MV-4-11 (cell line): ENCODE results near the gene FBXL19.

Experiments used
- DNase-seq: peaks from one replicate; lab custom pipeline; 2025; lab: John Stamatoyannopoulos, UW

FBXL19 gene

DNA sequence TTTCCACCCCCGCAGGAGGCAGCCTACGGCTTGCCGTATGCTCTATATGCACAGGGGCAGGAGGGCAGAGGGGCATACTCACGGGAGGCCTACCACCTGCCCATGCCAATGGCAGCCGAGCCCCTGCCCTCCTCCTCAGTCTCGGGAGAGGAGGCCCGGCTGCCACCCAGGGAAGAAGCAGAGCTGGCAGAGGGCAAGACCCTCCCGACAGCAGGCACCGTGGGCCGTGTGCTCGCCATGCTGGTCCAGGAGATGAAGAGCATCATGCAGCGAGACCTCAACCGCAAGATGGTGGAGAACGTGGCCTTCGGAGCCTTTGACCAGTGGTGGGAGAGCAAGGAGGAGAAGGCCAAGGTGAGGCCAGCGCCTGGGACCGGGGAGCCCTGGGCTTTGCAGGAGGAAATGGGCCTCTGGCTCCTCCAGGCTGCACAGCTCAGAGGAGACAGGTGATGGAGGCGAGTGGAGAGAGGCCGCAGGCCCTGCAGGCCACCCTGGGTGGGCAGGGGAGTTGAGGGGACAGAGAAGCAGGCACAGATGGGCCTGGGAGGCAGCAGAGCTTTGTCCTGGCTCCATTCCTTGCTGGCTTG lies 42.8 kb downstream of the FBXL19 start:
- no peak for DNase-seq

DNA sequence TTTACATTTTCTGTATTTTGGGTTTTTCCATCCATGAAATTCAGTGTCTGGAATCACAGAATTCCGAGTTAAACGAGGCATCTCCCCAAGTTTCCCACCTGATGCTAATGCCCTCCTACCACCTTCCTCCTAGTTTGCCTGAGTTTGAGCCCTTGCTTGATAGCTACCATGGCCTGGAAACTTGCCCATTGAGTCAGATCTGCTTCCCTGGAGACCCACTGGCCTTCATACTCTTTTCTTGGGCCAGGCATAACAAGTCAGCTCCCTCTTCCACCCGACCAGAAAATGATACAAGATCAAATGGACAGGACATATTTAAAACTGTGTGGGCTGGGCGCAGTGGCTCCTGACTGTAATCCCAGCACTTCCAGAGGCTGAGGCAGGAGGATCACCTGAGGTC lies 44.4 kb downstream of the FBXL19 start:
- DNase-seq = no peak

DNA sequence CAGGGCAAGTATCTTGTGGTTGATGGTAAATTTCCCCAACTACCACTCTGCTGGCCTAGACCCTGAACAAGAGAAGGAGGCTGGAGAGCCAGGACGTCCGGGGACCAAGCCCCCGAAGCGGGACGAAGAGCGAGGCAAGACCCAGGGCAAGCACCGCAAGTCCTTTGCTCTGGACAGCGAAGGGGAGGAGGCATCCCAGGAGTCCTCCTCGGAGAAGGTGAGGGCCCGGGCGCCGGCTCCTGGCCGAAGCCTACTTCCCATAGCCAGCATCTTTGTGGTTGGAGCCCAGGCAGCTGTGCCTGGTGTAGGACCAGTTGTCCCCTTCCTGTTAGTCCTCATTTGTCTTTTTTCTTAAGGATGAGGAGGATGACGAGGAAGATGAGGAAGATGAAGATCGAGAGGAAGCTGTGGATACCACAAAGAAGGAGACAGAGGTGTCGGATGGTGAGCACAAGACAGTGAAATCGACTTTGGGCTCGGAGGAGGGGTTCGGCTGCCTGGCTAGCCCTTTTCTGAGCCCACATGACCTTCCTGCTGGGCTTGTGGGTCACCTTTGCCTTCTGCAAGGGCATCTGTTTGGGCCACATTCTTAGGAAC lies 46.0 kb downstream of the FBXL19 start:
- DNase-seq = no peak

DNA sequence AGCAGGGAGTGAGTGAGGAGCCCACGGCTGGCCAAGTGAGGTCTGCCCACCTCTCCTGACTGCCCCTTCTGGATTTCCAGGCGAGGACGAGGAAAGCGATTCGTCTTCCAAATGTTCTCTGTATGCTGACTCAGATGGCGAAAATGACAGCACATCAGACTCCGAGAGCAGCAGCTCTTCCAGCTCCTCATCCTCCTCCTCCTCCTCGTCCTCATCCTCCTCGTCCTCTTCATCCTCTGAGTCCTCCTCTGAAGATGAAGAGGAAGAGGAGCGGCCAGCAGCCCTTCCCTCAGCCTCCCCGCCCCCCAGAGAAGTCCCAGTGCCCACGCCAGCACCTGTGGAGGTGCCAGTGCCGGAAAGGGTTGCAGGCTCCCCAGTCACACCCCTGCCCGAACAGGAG lies 47.9 kb downstream of the FBXL19 start:
- no peak for DNase-seq

DNA sequence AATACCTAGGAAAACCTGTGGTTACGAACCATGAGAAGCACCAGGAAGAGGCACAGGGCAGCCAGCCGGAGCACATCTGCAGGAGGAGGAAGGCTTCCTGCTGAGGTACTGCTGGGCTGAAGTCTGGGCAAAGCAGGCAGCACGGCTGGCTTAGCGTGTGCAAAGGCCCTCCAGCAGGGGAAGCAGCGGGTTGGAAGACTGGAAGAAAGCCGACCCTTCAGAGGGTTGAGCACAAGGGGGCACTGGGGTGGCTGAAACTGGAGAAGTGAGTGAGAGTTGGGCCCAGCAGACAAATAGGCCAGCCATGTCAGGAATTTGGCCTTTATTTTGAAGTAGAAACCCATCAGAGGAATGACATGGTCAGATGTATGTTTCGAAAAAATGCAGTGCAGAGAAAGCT lies 49.5 kb downstream of the FBXL19 start:
- DNase-seq = no peak

DNA sequence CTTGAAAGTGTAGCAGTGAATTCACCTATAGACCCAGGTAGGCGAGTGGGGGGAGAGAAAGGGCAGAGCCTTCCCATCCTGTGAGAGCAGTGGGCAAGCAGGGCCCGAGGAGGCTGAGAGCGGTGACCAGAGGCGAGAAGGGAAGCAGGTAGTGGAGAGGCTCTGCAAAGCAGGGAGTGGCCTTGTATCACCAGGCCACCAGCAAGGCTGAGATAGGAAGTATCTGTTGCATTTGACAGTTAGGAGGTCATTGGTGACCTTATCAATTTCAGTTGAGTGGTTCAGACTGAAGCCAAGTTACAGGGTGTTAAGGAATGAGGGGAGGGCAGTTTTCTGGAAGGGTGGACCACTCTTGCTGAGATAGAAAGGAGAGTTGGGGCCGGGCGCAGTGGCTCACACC lies 51.0 kb downstream of the FBXL19 start:
- no peak for DNase-seq

DNA sequence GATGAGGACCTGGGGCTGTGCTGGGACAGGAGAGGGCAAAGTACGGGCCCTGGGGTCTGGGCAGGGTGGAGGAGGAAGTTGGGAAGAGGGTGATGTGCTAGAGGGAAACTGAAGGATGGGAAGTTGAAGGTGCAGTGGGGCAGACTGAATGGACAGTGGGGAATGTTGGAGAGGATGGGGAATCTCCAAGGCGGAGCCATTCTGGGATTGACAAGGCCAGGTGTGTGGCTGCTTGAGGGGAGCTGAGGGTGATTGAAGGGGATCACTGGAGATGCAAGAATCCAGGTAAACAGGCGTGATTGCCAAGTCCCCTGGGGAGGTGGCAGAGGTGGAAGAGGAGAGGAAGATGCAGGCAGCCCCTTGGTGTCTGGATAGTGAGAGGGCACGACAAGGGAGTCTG lies 53.1 kb downstream of the FBXL19 start:
- no peak for DNase-seq

DNA sequence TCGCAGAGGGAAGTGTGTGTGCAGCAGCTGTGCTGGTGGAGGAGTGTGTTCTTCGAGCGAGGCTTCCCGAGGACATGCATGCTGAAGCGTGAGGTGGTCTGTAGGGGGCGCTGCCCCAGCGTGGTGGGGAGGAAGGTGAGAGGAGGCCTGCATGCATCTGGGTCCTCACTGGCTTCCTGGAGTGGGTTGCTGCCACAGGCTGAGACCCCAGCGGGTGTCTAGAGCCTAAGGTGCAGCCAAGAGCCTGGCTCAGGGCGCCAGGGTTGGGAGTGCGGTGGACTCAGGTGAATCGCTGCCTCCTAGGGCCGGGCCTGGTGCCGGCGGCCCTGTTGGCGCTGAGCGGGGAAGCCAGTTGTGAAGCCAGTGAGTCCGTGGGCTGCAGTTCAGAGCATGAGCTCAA lies 54.1 kb downstream of the FBXL19 start:
- no peak for DNase-seq

DNA sequence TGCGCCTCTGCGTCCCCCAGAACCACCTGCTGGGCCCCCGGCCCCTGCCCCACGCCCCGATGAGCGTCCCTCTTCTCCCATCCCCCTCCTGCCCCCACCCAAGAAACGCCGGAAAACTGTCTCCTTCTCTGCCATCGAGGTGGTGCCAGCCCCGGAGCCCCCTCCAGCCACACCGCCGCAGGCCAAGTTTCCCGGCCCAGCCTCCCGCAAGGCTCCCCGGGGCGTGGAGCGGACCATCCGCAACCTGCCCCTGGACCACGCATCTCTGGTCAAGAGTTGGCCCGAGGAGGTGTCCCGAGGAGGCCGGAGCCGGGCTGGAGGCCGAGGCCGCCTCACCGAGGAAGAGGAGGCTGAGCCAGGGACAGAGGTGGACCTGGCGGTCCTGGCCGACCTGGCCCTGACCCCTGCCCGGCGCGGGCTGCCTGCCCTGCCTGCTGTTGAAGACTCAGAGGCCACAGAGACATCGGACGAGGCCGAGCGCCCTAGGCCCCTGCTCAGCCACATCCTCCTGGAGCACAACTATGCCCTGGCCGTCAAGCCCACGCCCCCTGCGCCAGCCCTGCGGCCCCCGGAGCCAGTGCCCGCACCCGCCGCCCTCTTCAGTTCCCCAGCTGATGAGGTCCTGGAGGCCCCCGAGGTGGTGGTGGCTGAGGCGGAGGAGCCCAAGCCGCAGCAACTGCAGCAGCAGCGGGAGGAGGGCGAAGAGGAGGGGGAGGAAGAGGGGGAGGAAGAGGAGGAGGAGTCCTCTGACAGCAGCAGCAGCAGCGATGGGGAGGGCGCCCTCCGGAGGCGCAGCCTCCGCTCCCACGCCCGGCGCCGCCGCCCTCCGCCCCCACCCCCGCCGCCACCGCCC lies 56.0 kb downstream of the FBXL19 start:
- no peak for DNase-seq

DNA sequence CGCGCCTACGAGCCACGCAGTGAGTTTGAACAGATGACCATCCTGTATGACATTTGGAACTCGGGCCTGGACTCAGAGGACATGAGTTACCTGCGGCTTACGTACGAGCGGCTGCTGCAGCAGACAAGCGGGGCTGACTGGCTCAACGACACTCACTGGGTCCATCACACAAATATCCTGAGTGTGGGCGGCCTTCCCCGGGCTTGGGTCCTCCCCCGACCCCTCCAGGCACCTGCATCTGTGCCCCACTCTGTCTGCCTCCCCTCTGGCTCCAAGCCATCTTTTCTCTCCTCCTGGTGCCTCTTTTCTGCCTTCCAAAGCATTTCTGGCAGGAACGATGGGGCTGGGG lies 56.6 kb downstream of the FBXL19 start:
- DNase-seq = no peak

DNA sequence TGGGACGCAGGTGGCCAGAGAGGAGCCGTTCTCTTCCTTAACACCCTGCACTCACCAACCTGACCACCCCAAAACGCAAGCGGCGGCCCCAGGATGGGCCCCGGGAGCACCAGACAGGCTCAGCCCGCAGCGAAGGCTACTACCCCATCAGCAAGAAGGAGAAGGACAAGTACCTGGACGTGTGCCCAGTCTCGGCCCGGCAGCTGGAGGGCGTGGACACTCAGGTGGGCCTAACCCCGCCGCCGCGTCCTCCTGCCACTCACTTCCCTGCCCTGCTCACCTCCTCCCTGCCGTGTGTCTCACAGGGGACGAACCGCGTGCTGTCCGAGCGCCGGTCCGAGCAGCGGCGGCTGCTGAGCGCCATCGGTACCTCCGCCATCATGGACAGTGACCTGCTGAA lies 57.1 kb downstream of the FBXL19 start:
- DNase-seq = no peak

DNA sequence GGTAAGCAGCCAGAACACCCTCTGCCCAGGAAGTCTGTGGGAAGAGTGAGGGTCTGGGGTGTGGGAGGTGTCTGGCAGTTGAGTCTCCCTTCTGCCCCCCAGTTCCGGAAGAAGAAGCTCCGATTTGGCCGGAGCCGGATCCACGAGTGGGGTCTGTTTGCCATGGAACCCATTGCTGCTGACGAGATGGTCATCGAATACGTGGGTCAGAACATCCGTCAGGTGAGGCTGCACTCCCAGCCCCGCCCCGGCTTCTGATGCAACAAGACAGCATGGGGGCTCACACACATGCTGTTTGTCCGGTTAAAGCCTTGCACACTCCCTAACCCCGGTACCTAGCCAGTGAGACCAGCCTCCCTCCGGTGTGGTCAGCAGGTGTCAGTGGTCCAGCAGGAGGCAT lies 57.6 kb downstream of the FBXL19 start:
- no peak for DNase-seq

DNA sequence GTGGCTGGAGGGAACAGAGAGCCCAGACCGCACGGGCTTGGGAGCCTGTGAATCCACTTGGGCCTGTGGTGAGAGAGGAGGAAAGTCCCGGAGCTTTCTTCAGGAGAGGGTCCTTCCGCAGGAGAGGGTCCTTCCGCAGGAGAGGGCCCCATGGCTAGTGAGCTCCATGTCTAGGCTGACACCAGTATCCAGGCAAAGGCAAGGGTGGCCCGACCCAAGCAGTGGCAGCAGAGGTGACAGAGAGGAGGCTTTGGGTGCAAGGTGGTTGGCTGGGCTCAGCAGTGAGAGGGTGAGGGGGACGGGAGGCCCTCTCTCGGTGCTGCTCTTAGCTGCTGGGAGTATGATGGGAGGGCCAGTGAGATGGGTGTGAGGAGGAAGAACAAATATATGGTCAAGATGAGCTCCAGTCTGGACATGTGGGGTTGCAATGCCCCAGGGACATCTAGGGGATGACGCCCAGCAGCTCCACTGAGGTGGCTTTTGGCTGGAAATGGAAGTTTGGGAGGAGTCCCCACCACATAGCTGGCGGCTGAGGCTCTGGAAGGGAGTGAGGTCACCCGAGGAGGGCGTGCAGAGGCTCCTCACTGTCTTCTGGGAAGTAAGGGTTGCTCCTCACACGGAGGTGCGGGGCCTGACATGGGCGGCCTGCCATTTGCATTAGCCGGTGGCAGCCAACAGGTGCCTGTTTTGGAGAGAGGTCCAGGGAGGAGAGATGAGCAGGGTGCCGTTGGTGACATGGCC lies 59.3 kb downstream of the FBXL19 start:
- DNase-seq = no peak

DNA sequence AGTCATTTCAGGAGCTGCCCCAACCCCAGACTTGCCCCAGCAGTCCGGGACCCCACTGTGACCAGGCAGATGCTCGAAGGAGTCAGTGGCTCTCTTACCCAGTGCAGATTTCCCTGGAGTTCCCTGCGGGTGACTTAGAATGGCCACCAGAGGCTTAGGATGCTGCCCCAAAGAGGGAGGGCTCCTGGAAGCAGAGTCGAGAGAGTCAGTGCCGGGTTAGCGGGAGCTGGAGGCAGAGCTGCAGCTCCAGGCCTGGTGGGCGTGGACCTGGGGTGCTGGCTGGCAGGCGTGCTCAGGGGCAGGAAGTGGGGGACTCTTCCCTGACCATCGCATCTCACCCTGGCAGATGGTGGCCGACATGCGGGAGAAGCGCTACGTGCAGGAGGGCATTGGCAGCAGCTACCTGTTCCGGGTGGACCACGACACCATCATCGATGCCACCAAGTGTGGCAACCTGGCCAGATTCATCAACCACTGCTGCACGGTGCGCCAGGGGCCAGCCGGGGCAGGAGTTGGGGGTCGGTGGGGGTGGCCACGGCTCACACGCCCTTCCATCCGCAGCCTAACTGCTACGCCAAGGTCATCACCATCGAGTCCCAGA lies 60.0 kb downstream of the FBXL19 start:
- DNase-seq = no peak

DNA sequence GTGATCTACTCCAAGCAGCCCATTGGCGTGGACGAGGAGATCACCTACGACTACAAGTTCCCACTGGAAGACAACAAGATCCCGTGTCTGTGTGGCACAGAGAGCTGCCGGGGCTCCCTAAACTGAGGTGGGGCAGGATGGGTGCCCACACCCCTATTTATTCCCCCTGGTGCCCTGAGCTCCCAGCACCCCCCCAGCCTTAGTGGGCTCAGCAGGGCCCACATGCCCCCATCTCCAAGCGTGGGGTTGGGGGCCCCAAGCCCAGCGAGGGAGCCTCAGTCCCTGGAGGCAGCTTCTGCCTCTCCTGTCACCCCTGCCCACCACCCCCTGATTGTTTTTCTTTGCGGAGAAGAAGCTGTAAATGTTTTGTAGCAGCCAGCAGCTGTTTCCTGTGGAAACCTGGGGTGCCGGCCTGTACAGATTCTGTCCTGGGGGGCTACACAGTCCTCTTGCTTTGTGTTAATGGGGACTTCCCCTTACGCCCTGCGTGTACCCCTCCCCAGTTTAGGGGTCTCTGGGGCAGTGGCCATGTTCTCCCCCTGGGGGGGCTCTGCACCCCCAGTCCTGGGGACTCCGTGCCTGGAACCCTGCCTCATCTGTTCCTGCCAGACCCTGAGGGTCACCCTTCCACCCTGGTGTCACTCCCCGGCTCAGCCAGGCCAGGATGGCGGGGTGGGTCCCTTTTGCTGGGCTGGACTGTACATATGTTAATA lies 60.7 kb downstream of the FBXL19 start:
- no peak for DNase-seq

DNA sequence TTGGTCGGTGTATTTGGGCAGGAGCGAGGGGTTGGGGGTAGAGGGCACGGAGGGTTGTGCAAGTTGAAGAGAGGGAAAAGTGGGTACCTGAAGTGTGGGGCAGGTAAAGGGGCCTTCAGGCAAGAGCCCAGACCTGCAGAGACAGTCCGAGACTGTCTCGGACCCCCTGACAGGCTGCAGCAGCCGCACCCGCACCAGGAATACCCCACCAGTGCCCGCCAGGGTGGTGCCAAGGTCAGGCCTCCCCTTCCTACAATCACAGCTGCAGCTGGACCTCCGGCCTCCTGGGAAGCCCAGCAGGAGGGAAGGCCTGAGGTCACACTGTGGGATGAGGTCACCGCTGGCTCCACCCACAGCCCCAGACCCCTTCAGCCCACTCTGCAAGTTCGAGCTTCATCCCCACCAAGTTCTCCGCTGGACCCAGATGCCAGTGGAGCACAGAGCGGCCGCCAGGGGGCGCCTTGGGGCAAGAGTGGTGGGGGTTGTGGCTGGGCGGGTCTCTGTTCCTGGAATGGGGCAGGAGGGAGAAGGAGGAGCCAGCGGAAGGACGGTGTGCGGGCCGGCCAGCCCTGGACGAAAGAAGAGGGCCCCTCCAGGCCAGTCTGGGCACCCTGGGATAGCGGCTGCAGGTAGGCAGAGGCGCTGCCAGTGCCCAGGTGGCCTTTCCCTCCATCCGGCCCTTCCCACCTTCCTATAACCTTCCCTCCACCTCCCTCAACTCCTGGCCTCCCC lies 61.5 kb downstream of the FBXL19 start, which contains the start of gene HSD3B7:
Gene HSD3B7 (plus strand): TSS at position 539 of the 732 bp plus-strand sequence. CDS start 452 bp downstream, outside the sequence.
- DNase-seq = peak; percentile 53

DNA sequence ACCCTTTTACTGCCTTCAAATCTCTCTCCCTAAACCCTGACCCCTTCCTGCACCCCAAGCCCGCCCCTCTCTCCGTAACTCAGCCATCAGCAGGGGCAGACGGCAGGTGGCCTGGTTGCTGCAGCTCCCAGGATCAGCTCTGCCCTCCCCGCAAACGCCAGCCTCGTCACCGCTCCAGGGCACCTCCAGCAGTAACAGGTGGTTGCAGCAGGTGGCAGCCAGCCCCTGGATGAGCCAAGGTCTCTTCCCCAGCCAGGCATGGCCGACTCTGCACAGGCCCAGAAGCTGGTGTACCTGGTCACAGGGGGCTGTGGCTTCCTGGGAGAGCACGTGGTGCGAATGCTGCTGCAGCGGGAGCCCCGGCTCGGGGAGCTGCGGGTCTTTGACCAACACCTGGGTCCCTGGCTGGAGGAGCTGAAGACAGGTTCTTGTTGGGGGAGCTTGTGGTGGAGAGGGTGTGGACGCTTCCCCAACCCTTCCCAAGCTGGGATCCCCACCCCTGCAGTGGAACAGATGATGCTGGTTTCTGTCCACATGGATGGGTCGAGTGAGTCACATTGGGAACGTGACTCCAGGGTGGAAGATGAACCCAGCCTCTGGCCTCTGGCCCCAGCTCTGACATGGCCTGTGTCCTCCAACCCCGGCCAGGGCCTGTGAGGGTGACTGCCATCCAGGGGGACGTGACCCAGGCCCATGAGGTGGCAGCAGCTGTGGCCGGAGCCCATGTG lies 62.2 kb downstream of the FBXL19 start:
- no peak for DNase-seq

DNA sequence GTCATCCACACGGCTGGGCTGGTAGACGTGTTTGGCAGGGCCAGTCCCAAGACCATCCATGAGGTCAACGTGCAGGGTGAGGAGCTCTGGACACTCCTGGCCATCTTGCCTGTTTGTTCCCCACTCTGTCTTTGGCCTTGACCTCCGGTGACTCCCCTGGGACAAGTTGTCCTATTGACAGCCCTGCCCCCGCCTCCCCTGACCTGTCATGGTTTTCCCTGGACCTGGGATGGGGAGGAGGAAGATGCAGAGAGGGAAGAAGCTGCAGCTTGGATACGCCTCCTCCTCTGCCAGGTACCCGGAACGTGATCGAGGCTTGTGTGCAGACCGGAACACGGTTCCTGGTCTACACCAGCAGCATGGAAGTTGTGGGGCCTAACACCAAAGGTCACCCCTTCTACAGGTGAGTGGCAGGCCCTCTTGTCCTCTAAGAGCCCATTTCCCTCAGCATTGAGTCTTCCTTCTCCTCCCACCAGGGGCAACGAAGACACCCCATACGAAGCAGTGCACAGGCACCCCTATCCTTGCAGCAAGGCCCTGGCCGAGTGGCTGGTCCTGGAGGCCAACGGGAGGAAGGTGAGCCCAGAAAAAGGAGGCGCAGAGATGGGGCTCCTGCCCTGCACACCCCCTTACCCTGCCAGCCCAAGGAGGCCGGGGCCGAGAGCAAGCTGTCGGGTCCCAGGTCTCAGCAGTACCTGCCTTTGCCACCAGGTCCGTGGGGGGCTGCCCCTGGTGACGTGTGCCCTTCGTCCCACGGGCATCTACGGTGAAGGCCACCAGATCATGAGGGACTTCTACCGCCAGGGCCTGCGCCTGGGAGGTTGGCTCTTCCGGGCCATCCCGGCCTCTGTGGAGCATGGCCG lies 63.0 kb downstream of the FBXL19 start:
- DNase-seq = no peak

DNA sequence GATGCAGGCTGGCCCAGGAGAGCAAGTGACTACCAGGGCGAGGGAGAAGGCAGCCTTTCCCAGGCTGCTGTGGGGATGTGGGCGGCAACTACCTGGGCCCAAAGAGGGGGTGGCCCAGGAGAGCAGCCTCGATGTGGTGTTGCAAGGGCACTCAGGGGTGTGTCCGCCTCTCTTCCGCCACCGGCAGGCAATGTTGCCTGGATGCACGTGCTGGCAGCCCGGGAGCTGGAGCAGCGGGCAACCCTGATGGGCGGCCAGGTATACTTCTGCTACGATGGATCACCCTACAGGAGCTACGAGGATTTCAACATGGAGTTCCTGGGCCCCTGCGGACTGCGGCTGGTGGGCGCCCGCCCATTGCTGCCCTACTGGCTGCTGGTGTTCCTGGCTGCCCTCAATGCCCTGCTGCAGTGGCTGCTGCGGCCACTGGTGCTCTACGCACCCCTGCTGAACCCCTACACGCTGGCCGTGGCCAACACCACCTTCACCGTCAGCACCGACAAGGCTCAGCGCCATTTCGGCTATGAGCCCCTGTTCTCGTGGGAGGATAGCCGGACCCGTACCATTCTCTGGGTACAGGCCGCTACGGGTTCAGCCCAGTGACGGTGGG lies 64.3 kb downstream of the FBXL19 start:
- no peak for DNase-seq
